ENCODE data around the gene STK33.

The STK33 gene

DNA sequence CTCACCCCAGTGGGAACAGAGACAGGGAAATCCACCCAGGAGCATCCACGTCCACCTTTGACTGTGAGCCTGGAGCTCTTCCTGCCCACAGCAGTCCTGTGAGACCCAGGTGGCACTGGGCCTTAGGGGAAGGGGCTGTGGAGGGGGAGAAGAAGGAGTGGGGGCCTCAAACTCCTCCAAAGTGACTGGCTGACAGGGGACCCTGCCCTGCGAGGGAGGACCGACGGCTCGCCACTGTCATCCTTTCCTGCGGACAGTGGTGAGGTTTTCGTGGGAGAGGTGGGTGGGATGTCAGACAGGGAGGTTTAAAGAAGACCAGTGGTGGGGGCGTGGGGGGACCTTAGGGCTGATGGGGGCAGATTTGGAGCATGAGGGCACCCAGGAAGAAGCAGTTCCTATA is 237.8 kb downstream of the STK33 start:
- DNase-seq (ENCODE audit: low read depth): no peak

GRCh38 chr11:8355416-8355742 is 238.6 kb downstream of the STK33 start:
- no peak for DNase-seq (ENCODE audit: low read depth)

- DNase-seq (ENCODE audit: low read depth): no peak
These were observed 239.2 kb downstream of the STK33 start for GRCh38 chr11:8354622-8355415.

- DNase-seq (ENCODE audit: low read depth): no peak
These were observed 241.0 kb downstream of the STK33 start for GRCh38 chr11:8352876-8353505.

DNA sequence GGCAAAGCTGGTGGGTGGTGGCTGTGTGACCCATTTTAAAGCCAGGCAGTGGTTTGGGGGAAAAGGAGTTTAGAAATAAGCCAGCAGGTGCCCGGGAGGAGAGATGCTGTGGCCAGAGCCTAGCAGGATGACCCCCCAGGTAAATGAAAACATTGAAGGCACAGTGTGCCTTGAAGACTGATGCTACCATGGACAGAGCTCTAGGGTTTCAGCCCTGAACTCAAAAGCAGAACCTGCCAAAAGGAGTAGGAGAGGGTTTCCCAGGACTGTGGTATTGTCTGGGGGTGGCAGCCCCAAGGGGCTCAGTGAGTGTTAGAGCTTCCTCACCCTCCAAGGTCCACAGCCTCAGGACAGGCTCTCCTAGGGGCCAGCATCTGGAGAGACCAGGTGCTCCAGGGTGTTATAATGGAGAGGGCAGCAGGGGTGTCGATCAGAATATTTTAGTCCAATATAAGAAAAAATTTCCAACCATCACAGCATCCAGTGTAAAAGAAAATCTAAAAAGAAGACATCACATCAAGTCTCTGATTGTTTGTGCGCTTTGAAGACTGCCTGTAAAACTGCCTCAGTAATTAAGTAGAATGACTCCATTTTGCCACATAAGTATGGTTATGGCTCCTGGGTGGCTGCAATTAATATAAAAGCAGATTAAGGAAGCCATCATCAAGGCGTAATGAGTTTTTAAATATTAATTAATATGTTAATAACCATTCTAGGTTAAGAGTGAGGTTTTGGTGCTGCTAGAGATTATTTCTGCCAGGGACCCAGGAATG is 241.7 kb downstream of the STK33 start:
- no peak for DNase-seq (ENCODE audit: low read depth)

- no peak for DNase-seq (ENCODE audit: low read depth)
These were observed 242.8 kb downstream of the STK33 start for GRCh38 chr11:8351223-8351622.

- DNase-seq (ENCODE audit: low read depth): no peak
These were observed 246.1 kb downstream of the STK33 start for GRCh38 chr11:8347978-8348377.

GRCh38 chr11:8346157-8346755 is 247.8 kb downstream of the STK33 start:
- no peak for DNase-seq (ENCODE audit: low read depth)

GRCh38 chr11:8345179-8345578 is 248.8 kb downstream of the STK33 start:
- no peak for DNase-seq (ENCODE audit: low read depth)

- DNase-seq (ENCODE audit: low read depth): no peak
These were observed 249.7 kb downstream of the STK33 start for GRCh38 chr11:8344346-8344745.

GRCh38 chr11:8342821-8343681 is 251.0 kb downstream of the STK33 start:
- DNase-seq (ENCODE audit: low read depth): no peak

DNA sequence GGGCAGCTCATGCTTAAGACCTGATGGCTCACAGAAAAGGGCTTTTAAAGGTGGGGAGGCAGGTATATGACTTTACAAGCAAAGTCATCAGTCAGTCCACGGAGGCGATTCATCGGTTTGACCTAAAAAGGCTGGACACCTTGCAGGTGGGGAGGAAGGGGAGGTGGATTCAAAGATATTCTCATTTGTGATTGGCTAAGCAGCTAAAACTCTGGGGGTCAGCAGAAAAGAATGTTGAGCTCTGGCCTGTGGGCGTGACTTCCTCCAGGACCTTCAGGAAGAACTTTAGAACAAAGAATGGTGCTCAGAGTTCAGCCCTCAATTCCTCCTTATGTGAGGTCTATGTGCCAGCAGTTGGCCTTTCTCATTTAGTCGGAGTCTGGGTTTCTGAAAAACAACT is 252.0 kb downstream of the STK33 start:
- no peak for DNase-seq (ENCODE audit: low read depth)
